Left renal pelvis (tissue), 4 donors: ENCODE data around the gene ANKLE1. TPM values are rescaled to one million over a fixed set of nuclear protein-coding genes. Genes with fewer than 3 reads are reported as not detected.

Experiments
- DNase-seq, 4 donors: peaks; one replicate each; pipeline ENCODE4 v3.0.0-alpha.2; 2013; ENCODE audit warnings: low read depth in 4 of 4, low spot score in 3 of 4
- polyA plus RNA-seq, 4 donors: library from polyadenylated mRNA; unstranded; fragments of 120-200 nt; gene quantifications; one replicate each; pipeline ENCODE4 v1.2.1, GENCODE V29; 2013; ENCODE audit not compliant: insufficient read length in 4 of 4

Gene ANKLE1
- polyA plus RNA-seq, 4 donors, result 0.76 to 1.6 (median 1.2) TPM

GRCh38 chr19:17305216-17305516 is 23.5 kb downstream of the ANKLE1 start:
- no peak for DNase-seq

GRCh38 chr19:17305517-17306284 is 24.0 kb downstream of the ANKLE1 start, which contains the start of gene MRPL34:
Gene MRPL34 (plus strand): TSS chr19:17305872. CDS start chr19:17305893, 21 bp downstream.
- peak; percentile 94 to 97 (median 95) for DNase-seq

GRCh38 chr19:17306285-17306714 is 24.6 kb downstream of the ANKLE1 start:
- DNase-seq, result no peak

GRCh38 chr19:17307876-17308377 is 26.2 kb downstream of the ANKLE1 start:
- DNase-seq, result no peak

DNA sequence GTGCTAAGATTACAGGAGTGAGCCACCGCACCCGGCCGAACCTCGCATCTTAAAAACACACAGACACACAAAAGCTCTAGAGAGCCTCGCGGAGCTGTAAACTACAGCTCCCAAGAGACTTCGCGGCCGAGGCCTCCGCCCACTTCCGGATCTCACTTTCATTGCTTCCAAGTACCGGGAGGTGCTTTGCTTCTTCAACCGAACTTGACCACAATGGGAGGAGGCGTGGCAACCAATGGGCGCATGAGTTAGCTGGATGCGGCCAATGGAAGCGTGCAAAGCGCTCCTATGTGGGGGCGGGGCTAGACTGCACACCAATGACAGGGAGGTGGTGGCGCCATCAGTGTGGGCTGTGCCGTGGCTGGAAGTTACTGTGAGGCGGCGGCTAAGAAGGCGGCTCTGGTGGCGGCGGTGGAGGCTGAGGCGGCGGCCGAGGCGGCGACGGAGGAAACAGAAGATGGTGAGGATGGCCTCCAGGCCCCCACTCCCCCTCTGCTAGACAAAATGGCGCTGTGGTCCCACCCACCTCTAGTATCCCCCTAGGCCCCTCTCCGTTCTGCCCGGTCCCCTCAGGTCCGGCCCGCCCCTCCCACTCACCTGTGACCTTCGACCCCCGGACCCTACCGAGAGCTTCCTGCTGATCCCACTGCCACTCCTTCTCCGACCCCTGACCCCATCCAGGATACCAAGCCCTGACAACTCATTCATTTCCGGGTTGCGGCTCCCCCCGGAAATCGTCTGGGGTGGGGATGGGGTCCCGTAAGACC is 27.7 kb downstream of the ANKLE1 start, which contains the start of gene DDA1:
Gene DDA1, plus strand, starts transcription at position 366 of the 767 bp plus-strand sequence. Its CDS starts 92 bp downstream, at position 458.
- DNase-seq, result peak; percentile 95 to 100 (median 98)

GRCh38 chr19:17309965-17310461 is 28.3 kb downstream of the ANKLE1 start:
- no peak for DNase-seq

GRCh38 chr19:17311455-17312188 is 29.9 kb downstream of the ANKLE1 start:
- DNase-seq, result no peak

DNA sequence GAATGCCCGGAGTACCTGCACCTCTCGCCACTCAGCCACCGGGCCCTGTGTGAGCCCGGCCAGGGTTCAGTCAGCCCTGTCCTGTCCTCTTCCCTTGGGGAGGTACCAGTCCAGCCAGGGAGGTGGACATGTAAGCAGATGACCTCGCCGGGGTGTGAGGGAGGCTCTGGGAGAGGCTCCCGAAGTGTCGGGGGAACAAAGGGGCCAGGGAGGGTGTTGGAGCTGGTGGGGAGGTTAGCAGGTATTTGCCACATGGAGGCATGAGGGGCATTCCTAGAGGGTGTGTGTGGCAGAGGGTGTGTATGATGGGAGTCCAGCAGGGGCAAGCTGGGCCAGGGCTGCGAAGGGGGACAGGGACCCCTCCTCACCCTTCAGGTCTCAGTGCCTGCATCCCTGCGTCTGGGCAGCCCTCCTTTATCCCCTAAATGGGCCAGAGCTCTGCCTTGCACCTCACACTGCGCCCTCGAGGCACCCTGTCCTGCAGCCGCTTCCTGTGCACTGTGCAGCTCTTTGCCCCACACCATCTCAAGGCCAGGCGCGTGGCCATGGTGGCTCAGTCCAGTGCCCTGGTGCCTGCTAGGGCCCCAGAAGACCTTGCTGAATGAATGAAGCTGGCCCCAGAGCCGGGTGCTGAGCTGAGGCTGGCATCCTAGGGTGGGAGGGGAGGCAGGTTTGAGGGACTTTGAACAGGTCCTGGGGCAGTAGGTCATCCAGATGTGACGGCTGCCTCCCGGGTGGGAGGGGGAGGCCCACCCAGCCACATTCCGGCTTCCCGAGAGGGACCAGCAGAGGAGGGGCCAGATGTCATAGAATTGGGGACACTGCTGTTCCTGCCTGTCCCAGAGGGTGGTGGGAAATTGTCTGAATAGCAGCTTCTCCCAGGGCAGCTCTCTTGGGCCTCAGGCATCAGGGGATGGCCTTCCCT is 30.8 kb downstream of the ANKLE1 start:
- no peak for DNase-seq

DNA sequence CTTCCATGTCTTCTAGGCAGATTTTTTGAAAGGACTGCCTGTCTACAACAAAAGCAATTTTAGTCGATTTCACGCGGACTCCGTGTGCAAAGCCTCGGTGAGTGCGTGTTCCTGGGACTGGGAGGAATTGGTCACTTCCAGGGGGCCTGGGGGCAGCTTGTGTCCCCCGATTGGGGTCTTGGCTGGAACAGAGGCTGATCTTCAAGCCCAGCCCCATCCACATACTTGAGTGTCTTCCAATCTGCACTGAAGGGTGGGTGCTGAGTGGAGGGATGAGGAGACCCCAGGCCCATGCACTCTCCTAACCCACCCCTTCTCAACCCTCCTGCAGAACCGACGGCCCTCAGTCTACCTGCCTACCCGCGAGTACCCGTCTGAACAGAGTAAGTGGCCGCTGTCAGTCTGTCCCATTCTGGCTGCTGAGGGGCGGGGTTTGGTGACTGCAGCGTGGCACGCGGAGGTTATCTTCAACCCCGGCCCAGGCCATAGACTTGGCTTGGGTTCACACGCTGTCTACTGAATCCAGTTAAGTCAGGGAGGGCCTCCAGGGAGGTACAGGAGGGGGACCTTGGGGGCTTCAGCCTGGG is 32.4 kb downstream of the ANKLE1 start:
- no peak for DNase-seq

- no peak for DNase-seq
These were observed 37.3 kb downstream of the ANKLE1 start for GRCh38 chr19:17318966-17319365.

GRCh38 chr19:17319473-17320238 is 38.0 kb downstream of the ANKLE1 start:
- DNase-seq, result no peak

DNA sequence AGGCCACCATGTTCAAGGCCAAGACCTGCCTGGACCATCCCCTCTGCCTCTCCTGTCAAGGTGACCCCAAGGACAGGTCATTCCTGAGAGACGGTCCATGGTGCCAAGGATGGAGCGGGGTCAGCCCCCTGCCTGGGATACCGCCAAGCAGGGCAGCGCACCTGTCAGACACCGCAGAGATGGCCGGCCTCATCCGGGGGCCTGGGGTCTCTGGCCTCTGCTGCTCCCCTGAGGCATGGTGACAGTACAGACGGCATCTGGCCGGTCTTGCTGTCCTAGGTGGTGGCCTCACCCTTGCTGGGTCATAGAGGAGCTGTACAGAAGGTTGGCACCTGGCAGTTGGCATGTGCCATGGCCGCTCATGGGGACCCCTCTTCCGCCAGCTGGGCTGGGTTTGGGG is 38.7 kb downstream of the ANKLE1 start:
- DNase-seq, result no peak

DNA sequence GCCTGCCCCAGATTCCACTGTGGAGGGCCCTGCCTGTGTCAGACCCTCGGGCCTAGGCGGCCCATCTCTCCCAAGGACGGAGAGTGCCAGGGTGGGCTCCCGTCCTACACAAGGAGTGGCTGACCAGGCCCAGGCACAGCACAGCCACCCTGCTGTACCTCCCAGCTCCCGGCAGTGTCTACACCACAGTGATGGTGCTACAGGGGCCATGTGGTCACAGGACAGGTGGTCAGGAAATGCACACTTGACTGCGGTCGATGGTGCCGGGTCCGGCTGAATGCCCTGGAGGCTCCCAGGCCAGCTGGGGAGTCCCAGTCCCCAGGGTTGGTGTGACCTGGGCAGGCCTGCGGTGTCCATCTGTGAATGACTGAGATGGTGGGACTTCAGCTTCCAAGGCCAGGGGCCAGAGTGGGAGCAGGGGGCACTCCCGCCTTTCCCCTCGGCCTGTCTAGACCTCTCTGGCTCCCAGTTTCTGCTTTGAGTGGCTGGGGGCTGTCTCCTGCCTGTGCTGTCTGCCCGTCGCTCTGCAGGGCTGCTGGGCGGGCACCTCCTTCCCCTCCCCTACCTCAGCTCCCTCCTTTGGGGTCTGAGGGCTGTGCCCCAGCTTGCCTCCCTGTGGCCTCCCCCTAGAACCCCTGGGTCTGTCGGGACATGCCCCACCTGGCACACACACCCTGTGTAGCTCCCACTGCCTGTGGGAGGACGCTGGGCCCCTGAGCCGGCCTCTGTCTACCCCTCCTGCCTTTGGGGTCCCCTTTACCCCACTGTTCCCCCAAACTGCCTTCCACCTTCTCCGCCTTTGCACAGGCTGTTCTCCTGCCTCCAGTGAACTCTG is 40.2 kb downstream of the ANKLE1 start:
- no peak for DNase-seq

- DNase-seq, result no peak
These were observed 41.2 kb downstream of the ANKLE1 start for GRCh38 chr19:17322854-17323253.

- no peak for DNase-seq
These were observed 41.7 kb downstream of the ANKLE1 start for GRCh38 chr19:17323300-17323963.

GRCh38 chr19:17323964-17324332 is 42.2 kb downstream of the ANKLE1 start:
- DNase-seq, result no peak
